GM21825 (cell line): ENCODE measurements around the gene PBX3.

ENCODE experiments used
- ATAC-seq: cut with Tn5 transposase; IDR thresholded peaks from one replicate; pipeline ENCODE4 v1.9.1; 2021; ENCODE audit warnings: mild to moderate bottlenecking, moderate library complexity; ENCODE audit not compliant: unreplicated experiment

The PBX3 gene

DNA sequence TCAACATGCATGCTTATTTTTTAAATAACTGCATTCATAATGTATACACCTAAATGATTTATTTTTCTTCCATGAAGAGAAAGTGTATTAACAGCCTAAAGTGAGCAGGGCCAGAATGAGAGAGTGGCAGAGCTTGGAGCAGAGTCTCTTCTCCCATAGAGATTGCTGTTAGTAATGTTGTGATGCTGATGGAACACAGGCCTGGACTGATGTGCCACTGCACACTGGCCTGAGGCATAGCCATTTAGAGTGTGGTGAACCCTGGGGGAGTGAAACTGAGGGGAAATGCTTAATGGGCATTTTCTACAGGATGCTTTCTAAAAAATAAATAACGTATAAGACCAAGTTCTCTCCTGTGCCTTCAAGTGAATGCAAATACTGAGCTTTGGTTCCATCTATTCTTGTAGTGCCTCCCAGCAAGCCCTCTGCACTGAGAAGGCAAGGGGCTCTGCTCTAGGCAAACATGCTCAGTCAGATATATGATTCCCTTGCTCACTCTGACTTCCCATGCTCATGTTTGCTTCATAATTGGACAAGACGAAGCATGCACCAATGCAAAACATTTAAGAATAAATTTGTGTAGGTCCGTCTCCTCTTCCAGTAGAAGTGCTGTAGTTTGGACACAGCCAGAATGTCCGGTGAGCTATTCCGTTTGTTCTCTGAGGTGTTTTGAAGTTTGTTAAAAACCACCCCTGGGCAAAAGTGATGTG is 185.7 kb downstream of the PBX3 start:
- no peak for ATAC-seq

DNA sequence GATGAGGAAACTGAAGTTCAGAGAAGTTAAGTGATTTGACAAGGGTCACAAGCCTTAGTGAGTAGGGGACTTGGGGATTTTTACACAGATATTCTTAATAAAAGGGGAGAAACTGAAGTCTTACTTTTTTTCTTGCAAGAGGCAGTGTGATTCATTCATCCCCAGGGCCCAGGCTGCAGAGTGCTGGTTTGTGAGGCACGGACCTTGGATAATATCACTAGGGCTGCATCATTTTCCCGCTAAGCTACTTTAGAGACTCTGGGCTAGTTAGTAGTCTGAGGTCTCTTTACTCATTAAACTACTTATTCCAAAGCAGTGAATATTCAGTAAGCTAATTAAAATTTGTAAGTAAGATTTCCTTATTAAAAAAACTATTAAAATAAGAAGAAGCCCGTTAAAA is 195.0 kb downstream of the PBX3 start:
- no peak for ATAC-seq

DNA sequence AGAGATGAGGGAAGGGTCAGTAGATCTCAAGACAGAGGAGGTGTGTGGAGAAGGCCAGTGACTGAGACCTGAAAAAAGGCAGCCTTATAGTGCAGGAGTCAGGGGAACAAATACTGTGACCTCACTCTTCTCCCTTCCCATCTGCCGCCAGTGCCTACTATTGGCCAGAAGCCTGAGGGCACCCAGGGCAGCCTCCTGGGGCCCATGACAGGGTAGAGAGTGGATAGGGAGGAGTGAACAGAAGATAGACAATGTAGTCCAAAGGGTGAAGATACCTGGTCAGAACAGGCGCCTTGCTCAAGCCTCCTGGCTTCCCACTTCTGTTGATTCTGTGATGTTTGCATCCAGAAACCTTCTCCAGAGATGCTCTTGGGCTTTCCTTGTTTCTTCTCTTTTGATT is 196.7 kb downstream of the PBX3 start:
- ATAC-seq, result no peak

DNA sequence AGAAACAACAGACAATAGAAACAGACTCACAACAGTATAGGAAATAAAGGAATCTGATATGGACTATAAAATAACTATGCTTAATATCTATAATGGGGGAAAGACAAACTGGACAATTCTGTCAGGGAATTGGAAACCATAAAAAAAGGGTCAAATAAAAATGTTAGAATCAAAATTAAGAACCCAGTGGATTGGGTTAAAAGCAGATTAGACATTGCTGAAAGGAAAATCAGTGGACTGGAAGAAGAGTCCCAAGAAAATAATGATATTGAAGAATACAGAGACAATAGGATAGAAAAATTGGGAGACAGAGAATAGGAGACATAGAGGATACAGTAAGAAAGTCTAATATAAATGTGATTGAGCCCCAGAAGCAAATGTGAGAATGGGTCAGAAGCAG is 199.2 kb downstream of the PBX3 start:
- ATAC-seq, result no peak

DNA sequence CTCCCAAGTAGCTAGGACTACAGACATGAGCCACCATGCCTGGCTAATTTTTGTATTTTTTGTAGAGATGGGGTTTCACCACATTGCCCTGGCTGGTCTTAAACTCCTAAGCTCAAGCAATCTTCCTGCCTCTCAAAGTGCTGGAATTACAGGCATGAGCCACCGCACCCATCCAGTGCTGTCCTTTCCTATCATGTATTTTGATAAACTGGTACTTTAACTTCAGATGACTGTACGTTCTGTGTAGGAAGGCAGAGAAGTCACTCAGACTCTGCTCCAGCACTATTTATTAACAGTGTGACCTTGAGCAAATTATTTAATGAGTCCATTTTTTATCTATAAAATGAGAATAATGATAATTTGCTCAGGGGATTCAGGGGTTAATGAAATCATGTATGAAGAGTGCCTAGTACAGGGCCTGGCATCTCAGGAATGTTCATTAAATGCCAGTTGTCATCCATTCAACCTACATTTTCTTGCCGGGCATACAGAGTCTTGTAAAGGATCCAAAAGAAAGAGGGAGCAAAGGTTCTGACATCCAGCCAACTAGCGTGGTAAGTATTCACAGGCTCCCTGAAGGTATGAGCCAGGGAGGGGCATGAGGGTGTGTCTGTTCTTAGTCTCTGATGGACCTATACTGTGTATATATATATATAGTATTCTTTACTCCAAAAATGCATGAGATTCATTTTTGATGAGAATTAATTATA is 201.9 kb downstream of the PBX3 start:
- no peak for ATAC-seq

DNA sequence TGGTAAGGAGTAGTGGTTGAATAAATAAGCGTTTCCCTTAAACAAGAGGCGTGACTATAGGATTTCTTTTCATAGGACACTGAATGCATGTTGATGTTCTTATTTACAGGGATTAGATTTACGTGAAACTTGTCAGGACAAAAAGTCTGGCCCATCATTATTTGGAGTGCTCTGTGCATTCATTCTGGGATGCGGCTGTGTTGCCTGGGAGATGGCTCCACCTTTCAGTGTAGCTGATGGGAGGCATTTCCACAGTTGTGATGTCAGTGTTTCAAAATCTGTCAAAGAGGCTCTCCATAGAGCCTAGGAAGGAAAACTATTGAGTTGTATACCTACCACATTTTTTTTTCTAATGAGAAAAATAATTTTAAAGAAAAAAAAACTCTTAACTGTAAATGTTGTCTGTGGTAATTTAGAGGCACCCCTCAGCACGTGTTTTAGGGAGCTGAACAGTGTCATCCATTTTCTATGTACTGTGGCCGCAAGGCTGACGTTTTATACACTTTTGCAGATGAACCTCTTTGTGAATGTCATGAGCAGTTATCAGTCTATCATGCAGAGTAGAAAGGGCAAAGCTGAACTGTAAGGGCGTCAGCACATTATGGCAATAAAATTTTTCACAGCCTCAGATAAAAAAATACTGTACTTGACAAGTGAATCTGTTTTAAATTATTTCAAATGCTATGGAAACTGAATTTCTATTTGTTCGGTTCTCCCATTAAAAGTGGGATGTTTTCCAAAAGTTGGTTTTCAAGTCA is 202.7 kb downstream of the PBX3 start:
- no peak for ATAC-seq

DNA sequence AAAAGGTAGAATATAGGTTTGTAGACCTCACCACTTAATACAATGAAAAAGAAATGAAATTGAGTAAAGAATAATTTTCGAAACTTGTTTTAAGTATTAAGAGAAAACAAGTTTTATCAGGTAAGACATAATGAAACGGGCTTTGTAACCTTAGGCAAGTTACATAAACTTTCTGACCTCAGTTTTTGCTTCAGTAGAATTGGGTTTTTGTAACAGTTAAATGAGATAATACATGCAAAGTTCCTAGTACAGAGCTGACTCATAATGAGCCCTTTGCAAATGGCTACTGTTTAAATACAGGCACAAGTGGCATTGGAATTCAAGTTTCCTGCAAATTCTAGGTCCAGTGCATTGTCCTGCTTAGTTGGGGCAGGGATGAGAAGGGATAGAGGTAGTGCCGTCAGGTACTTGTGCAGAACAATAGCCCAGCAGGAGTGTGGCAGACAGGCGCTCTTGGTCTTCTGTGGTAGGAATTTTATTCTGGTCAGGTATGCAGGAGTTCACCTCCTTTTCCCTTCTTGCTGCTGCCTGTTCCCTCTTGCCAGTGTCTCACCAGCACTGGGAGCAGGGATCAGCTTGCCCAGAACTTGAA is 203.8 kb downstream of the PBX3 start:
- no peak for ATAC-seq

DNA sequence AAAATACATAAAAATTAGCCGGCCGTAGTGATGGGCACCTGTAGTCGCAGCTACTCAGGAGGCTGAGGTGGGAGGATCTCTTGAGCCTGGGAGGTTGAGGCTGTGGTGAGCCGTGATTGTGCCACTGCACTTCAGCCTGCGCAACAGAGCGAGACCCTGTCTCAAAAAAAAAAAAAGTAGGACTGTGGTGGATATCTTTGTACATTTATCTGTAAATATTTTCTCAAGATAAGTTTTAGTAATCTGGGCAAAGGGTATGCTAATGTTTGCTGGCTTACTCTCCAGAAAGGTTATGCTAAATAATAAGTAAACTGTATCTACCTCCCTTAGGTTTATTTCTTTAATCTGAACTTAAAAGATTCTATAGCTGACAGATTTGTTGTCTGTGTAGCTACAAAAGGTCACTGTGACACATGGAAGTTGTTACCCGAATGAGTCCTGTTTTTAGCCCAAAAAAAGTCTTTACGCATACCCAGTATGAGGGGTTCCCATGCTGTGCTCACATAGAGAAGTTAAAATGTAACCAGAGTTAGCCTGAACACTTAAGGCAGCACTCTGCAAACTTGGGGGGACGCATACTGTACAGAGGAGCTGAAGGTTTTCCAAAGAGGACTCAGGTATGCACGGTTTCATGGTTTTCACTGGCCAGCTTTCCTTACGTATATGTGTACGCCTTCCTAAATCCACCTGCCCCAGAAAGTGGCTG is 206.3 kb downstream of the PBX3 start:
- ATAC-seq, result no peak

DNA sequence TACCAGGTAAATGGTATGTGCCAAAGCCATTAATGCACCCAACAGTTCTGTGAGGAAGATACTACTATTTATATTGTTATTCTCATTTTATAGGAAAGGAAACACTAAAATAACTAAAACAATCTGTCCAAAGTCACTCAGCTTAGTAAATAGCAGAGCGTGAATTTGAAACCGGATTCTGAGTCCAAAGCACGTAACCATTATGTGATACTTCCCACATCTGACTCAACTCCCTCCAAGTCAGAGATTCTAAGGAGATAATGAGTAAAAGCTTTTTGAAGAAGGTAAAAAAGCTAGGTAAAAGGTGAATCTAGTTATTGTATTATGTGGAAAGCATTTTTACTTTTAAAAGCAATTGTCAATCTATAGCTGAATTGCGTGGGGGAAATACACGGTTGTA is 208.9 kb downstream of the PBX3 start:
- no peak for ATAC-seq

DNA sequence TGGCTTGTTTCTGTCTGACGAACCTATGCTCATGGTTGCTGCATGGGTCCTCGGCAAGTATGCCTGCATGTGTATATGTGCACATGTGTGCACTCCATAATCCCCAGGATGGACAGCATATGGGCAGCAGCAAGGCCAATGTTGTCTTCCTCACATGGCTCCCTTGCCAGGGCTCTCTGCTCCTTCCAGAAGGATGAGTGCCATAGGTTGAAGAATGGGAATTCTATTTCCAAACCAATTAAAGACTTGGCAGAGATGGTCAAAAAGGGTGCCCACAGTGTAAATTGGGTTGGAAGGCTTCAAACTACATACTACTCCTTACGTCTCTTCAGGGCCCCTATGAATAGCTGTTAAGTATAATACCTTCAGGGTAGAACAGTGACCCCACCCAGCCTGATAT is 212.1 kb downstream of the PBX3 start:
- ATAC-seq, result no peak

DNA sequence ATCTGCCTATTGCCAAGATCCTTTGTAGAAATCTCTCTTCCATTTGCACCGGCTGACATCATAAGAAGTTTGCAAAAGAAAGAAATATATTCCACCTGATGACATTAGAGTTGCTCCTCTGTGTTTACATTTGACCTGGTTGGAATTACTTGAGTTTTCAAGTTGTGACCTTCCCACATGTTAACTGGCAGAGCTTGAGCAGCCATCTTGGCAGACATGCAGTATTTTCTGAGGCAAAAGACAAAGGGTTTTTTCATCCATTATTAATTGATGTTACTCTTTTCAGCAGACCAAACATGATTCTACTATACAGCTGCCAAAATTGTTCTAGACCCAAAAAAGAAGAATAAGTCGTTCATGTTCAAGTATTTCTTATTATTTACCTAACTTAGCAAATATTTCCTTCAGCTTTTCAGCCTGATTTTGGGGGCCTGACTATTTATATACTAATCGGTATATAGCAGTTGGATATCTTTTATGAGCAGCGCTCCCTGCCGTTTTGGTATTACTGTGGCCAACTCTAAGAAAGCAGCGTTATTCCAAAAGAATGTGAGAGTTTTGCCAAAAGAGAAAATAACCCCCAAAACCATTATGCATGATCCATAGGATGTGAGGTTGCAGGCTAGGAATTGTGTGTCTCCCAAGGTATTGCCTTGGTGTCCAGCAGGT is 212.9 kb downstream of the PBX3 start:
- ATAC-seq, result no peak

DNA sequence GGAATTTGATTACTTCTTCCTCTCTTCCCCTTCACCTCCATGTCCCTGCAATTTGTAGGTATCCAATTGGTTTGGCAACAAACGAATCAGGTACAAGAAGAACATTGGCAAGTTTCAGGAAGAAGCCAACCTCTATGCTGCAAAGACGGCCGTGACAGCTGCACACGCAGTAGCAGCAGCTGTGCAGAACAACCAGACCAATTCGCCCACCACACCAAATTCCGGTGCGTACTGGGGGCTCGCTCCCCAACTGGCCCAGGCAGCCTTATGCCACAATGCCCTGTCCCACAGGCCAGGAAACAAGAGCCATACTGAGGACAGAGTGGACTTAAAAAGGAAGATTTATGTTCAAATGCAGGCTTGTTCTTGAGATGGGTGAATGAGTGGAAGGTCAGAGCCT is 213.5 kb downstream of the PBX3 start:
- ATAC-seq, result no peak

DNA sequence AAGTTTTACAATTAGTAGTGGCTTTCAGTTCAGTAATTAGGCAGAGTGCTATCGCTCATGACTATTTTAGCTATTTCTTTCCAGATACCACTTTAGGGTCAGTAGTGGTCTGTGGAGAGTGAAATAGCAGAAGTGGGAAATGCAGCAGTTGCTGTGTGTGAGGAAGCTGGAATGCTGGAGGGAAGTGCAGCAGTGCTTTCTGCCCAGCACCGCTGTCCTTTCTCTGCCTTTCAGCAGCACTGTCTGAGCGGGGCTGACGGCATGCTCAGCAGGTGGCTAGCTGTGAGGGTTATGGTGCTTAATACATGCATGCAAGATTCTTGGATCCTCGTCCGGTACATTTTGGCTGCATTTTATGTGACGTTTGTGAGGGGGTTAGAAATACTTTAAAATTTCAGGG is 213.9 kb downstream of the PBX3 start:
- ATAC-seq, result no peak

DNA sequence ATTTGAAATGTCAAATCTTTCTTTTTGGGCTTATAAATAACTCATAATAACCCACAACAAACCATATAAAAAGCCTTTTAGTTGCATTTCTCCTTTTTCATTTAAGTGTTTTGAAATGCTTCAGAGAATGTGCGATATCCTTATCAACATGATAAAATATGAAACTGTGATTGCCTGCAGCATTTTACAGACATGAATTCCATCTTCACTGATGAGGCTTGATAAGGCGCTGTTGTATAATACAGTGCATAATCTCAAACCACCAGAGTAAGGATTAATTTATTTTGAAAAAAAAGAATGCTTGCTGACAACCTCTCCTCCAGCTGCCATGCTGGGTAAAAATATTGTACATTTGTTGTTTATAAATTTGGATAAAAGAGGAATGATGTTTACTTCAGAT is 216.8 kb downstream of the PBX3 start:
- ATAC-seq, result no peak

DNA sequence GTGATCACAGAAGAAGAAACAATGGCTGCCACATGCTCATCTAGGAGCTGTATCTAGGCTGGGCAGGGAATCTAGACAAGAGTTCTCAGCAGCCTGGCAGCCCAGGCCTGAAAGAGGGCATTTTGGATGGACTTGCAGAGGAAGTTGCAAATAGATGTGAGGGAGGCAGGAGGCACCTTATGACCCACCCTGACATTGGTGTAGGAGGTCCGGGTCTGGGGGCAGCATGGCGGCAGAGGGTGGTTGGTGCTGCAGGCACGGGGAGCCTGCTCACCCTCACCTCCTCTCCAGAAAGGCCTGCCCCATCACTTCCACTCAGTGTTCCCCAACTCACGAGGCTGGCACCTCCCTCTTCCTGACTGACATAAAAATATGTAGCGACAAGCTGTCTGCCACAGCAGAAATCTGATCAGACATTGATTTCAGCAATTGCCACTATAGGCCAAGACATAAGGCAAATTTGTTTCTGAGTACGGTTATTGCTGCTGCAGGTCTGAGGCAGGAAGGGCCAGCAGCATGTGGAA is 217.6 kb downstream of the PBX3 start:
- ATAC-seq, result no peak

DNA sequence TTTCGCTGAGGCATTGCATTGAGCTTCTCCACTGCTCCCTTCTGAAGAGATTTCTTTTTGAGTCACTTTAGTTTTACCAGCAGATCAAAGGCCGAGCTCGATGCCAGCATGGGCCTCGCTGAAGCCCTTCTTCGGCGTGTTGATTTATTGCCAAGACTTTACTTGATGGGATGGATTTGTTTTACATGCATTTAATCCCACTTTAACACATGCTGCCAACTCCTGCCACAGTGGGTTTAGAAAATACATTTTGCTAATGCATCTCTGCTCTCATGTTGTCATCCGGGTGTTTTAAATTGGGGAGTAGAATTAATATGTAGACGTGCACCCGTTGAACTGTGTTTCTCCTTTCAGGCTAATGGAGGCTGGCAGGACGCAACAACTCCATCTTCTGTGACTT is 218.3 kb downstream of the PBX3 start:
- ATAC-seq, result no peak

DNA sequence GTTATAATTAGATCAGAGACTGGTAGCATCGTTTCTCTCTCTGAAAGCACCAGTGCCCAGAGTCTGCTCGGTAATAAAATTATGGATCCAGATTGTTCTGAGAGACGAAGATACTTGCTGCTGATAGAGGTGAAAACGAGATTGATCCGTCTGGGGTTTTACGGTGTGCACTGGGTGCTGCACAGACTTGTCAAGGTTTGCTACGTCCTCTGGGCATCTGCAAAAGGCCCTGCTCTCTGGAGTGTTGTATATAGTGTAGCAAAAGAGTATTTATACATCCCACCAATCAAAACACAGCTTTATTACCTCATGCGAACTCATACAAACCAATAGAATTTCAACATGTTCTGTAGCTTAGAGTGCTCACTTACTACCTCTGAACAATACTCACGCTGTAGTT is 219.3 kb downstream of the PBX3 start:
- no peak for ATAC-seq

DNA sequence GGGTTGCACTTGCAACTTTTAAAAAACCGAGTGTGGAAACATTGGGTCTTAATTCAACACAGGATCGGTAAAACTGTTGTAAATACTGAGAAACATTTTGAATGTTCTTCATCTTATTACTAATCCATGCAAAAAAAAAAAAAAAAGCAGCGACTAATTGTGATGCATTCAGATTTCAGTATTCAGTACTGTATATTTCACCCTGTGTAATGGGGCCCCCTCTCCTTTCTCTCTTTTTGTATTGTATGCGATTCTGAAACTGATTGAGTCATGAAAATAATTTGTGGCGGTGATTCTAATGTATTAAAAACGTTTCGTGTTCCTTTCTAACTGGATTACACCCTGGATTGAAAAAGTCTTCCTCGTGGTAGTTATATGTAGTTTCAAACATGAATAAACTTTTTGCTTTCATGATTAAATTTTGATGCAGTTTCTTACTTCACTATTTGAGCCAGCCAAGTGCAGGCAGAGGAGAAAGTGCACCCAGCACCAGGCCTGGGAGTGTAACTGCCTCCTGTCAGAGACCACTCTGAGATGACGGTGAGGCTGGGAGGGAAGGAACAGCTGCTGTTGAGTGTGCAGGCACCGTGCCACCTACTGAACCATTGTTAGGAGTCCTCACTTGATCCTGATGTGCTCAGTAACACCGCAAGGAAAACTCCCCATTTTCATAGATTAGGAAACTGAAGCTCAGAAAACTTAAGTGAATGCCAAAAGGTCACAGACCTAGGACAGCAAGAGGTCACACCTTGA is 220.0 kb downstream of the PBX3 start:
- no peak for ATAC-seq

DNA sequence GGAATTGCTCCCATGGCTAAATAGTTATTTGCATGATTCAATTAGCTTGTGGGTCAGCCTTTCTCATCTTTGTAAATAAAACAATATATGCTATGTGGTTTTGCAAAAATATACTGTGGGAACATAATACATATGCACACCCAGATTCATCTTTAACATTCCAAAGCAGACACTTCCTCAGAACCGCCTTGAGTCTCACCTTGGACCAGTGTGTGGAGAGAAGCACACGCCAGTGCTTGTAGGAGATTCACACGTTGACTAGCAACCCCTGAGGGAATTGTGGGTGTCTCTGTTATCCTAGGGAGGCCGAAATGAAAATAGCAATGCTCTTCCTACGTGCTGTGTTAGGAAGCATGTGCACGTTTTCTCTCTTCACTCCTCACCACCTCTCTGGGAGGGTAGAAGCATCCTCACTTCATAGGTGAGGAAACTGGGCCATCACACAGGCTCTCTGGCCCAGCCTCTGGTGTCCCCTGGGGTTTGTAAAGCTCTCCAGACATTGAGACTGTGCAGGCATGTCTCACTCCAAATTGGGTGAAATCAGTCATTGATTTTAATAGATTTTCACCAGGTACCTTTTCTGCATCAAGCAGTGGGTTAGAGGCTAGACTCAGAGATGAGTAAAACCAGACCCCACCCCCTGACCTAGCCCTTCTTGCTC is 221.7 kb downstream of the PBX3 start:
- ATAC-seq, result no peak
